PC-9 (cell line): Measurements from ENCODE around the gene XPNPEP3.

Experiments
- EZH2 ChIP-seq: fragments of 200-600 bp; sonication (generic); IDR thresholded peaks from 2 replicates; pipeline ENCODE4 v1.8.0; 2017; ENCODE audit warnings: antibody characterized with exemption, low read depth
- TF ChIP-seq, protein P1 (sequence below): fragments of 200-600 bp; sonication (generic); conservative IDR thresholded peaks from 2 replicates; pipeline ENCODE4 v1.6.1; 2017; ENCODE audit warnings: mixed run types, antibody characterized with exemption, mild to moderate bottlenecking, moderate library complexity

DNA sequence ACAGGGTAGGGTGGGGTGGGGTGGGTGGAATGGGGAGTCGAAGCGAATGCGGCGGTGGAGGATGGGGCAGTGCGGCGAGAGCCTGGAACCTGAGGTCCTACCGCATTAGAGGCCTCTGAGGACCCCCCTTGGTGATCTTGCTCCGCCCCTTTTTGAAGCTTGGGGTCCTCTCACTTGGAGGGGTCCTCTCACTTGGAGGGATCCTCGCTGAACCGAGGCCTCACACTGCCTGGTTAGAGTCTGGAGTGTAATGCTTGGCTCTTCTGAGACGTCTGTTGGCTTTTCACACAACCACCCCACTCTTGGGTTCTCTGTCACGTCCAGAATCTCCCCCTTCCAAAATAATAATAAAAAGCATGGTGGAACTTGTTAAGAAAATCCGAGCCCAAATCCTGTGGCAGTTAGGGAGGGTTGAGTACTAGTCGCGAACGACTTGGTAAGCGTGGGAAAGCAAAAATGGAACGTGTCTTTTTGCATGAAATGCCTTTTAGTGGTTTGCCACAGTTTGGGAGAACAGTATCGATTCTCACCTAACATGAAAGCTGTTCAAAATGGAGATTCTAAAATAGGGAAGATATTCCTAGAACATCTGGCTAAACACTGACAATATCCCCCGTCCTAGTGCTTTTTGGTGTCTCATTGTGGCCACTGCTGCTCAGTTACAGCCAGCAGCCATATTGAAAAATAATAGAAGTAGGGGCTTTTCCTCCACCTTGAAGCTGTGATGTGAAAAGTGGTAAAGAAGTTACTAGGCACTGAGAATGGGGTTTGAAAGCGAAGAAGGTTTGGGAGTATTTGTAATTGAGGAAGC lies 95.1 kb downstream of the XPNPEP3 start:
- TF ChIP-seq, protein P1, sequence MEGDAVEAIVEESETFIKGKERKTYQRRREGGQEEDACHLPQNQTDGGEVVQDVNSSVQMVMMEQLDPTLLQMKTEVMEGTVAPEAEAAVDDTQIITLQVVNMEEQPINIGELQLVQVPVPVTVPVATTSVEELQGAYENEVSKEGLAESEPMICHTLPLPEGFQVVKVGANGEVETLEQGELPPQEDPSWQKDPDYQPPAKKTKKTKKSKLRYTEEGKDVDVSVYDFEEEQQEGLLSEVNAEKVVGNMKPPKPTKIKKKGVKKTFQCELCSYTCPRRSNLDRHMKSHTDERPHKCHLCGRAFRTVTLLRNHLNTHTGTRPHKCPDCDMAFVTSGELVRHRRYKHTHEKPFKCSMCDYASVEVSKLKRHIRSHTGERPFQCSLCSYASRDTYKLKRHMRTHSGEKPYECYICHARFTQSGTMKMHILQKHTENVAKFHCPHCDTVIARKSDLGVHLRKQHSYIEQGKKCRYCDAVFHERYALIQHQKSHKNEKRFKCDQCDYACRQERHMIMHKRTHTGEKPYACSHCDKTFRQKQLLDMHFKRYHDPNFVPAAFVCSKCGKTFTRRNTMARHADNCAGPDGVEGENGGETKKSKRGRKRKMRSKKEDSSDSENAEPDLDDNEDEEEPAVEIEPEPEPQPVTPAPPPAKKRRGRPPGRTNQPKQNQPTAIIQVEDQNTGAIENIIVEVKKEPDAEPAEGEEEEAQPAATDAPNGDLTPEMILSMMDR, result no peak
- no peak for TF ChIP-seq EZH2
